Left lung (tissue), 10 donors: ENCODE results near the gene GRPR. TPM values are rescaled to one million over a fixed set of nuclear protein-coding genes. Genes with fewer than 3 reads are reported as not detected.
A peak's percentile ranks its signal among the peaks of the same experiment; 100 is the strongest.

Experiments
- ATAC-seq: fragments of 200-7000 bp; cut with Tn5 transposase; one replicate; pipeline ENCODE4 v1.9.1; 2020; ENCODE audit warnings: moderate library complexity
- DNase-seq, 4 donors: peaks; one replicate each; pipeline ENCODE4 v3.0.0-alpha.2; 2013 to 2020
- H3K27ac ChIP-seq, 2 donors: fragments of 200-600 bp; sonication (generic) in 1 of 2; one replicate each; pipeline versions ENCODE4 v1.5.0 to v1.8.0; 2020 to 2021
- H3K27me3 ChIP-seq, 2 donors: fragments of 200-600 bp; sonication (generic) in 1 of 2; one replicate each; pipeline versions ENCODE4 v1.5.0 to v1.8.0; 2020 to 2021
- H3K36me3 ChIP-seq, 2 donors: fragments of 200-600 bp; sonication (generic) in 1 of 2; one replicate each; pipeline versions ENCODE4 v1.5.0 to v1.8.0; 2020 to 2021
- H3K4me1 ChIP-seq, 2 donors: fragments of 200-600 bp; one replicate each; pipeline ENCODE4 v1.8.0; 2021
- H3K4me3 ChIP-seq, 2 donors: fragments of 200-600 bp; sonication (generic) in 1 of 2; one replicate each; pipeline versions ENCODE4 v1.5.0 to v1.8.0; 2020 to 2021; ENCODE audit warnings: mild to moderate bottlenecking in 1 of 2
- H3K9me3 ChIP-seq, 2 donors: fragments of 200-600 bp; sonication (generic) in 1 of 2; one replicate each; pipeline versions ENCODE4 v1.5.0 to v1.8.0; 2020 to 2021
- intact Hi-C, 2 donors: fragments of 100-400 bp; cut with DNase I; formaldehyde crosslinking; loops; one replicate each; pipeline versions ENCODE4 v1.11.2 to v1.14.2; 2022
- polyA plus RNA-seq, 6 donors: library from polyadenylated mRNA; unstranded; fragments of 120-200 nt; gene quantifications; one replicate each; pipeline ENCODE4 v1.2.1, GENCODE V29; 2013; ENCODE audit not compliant: insufficient read length in 6 of 6
- total RNA-seq, 2 donors: library from RNA; stranded (reverse); fragmentation: NEBNext Ultra II Directional; extraction: Animal tissue kit (Norgen Biotek cat#: 25700); gene quantifications; one replicate each; pipeline ENCODE4 v1.2.1, GENCODE V29; 2021
- TF ChIP-seq, protein P1 (sequence below), 2 donors: fragments of 200-600 bp; sonication (generic) in 1 of 2; IDR thresholded peaks; one replicate each; pipeline versions ENCODE4 v1.5.0 to v1.8.0; 2021; ENCODE audit warnings: antibody characterized with exemption in 2 of 2
- donor health status: DM: no; HTN: yes; CAD: no.
- donor health status: DM: no; HTN: no; CAD: no.

The GRPR gene
- total and polyA plus RNA-seq, 8 donors: 0.13 to 0.43 (median 0.26) TPM

DNA sequence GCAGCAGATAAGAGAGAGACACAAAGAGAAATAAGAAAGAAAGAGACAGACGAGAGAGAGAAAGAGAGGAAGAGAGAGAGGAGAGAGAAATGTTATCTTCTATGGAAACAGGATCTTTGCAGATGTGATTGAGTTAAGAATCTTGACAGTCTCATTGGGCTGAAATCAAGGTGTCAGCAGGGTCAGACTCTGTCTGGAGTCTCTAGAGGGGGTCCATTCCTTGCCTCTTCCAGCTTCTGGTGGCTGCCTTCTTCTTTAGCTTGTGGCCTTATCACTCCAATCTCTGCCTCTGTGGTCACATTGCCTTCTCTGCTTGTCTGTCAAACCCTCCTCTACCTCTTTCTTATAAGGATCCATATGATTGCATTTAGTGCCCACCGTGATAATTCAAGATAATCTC is 21.8 kb upstream of the GRPR start:
- Histone ChIP-seq H3K4me3 (no peak overlapping the region), H3K36me3 (no peaks in the 10 kb centered on the region), H3K27me3 (no peaks in the 10 kb centered on the region), H3K27ac (no peak overlapping the region), H3K9me3 (no peaks in the 10 kb centered on the region), H3K4me1 (no peaks in the 10 kb centered on the region)
- intact Hi-C loops: no loop called here
- DNase-seq (no peak), ATAC-seq (no peak)
- TF ChIP-seq, protein P1, sequence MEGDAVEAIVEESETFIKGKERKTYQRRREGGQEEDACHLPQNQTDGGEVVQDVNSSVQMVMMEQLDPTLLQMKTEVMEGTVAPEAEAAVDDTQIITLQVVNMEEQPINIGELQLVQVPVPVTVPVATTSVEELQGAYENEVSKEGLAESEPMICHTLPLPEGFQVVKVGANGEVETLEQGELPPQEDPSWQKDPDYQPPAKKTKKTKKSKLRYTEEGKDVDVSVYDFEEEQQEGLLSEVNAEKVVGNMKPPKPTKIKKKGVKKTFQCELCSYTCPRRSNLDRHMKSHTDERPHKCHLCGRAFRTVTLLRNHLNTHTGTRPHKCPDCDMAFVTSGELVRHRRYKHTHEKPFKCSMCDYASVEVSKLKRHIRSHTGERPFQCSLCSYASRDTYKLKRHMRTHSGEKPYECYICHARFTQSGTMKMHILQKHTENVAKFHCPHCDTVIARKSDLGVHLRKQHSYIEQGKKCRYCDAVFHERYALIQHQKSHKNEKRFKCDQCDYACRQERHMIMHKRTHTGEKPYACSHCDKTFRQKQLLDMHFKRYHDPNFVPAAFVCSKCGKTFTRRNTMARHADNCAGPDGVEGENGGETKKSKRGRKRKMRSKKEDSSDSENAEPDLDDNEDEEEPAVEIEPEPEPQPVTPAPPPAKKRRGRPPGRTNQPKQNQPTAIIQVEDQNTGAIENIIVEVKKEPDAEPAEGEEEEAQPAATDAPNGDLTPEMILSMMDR (IDR thresholded peaks at IDR 0.05): no peak

DNA sequence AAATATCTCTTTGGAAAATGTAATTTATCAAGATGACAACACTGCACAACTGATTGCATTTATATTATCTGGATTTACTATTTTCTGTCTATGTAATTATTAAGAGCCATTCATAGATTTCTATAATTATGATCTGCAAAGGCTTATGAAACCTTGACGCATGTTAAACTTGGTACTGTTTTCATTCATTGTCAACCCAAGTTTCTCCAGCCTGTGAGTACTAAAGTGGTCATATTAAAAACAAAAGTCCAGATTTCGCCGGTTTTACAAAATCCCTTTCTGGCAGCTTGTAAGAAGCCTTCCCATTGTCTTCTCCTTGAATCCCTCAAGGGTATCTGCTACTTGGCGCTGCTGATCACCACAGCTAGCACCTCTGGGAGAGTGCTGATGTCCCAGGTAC is 19.7 kb upstream of the GRPR start:
- ATAC-seq (no peak), DNase-seq (no peak)
- Histone ChIP-seq H3K9me3 (no peaks in the 10 kb centered on the region), H3K27ac (no peak overlapping the region), H3K27me3 (no peaks in the 10 kb centered on the region), H3K4me1 (no peaks in the 10 kb centered on the region), H3K4me3 (no peak overlapping the region), H3K36me3 (no peaks in the 10 kb centered on the region)
- intact Hi-C loops: no loop called here
- TF ChIP-seq, protein P1 (IDR thresholded peaks at IDR 0.05): no peak

DNA sequence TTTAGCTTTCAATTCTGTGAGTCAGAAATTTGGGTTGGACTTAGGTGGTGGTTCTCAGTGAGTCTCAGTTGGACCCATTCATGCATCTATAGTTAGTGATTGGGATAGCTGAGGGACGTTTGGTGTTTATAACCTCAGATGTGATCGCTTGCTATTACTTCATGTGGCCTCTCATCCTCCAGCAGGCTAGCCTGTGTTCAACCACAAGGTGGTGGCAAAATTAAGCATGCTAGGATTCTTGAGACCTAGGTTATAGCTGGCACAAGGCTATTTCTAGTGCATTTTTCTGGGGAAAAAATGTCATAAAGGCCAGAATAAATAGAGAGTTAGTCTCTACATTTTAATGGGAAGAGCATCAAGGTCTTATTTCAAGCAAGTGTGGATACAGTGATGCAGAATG is 10.9 kb upstream of the GRPR start:
- Histone ChIP-seq H3K4me1 (no peaks in the 10 kb centered on the region), H3K4me3 (no peak overlapping the region), H3K36me3 (no peaks in the 10 kb centered on the region), H3K27ac (no peak overlapping the region), H3K27me3 (no peaks in the 10 kb centered on the region), H3K9me3 (no peaks in the 10 kb centered on the region)
- intact Hi-C loops: no loop called here
- ATAC-seq: no peak
- DNase-seq: no peak
- TF ChIP-seq, protein P1 (IDR thresholded peaks at IDR 0.05): no peak

DNA sequence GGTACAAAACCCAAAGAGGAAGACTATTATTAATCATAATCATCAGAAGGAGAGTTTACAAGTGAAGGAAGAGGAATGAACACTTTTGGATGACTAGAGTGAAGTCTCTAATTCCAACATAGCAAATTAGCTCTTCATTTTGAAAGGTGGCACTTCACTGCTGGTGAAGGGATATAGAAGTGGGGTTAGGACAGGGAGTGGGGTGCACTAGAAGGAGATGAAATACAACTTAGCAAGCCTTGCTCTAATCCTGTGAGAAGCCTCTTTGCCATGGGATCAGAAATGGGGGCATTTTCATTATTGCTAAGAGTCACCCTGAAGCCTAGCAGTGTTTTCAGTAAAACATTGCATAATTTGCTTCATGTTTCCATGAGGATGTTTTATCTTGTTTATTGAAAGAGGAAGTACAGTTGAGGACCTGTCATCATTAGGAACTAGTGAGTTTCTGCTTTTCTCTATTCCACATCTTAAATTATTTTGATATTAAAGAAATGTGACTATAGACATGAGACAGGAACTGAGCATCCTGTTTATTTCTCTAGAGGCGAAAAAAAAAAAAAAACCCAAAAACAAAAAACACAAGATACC is 9.3 kb upstream of the GRPR start:
- Histone ChIP-seq H3K27ac (peak overlapping the region in 1 of 2 donors; percentile 45), H3K9me3 (peaks cover 0 to 2% of the 10 kb centered on the region in 2 donors), H3K4me1 (no peaks in the 10 kb centered on the region), H3K36me3 (no peaks in the 10 kb centered on the region), H3K27me3 (no peaks in the 10 kb centered on the region), H3K4me3 (no peak overlapping the region)
- DNase-seq (peak in 1 of 4 donors; percentile 12), ATAC-seq (no peak)
- intact Hi-C loops: no loop called here
- TF ChIP-seq, protein P1 (IDR thresholded peaks at IDR 0.05): no peak

DNA sequence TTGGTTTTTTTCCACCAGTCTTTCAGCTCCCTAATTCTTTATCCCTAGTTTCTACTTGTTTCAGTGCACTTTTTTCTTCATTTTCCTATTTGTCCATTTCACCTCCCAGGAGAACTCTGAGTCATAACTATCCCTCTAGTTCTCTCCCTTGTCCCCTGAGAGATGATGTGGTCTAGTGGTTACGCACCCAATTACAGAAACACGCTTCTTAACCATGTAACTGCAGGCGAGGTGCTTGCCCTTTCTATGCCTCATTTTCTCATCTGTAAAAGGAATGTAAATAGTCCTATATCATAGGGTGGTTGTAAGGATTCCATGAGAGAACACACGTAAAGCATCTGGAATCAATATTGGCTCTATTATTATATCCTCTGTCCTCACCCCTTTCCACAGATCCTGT is 8.8 kb upstream of the GRPR start:
- Histone ChIP-seq H3K4me3 (no peak overlapping the region), H3K4me1 (no peaks in the 10 kb centered on the region), H3K36me3 (no peaks in the 10 kb centered on the region), H3K9me3 (peaks cover 0 to 2% of the 10 kb centered on the region in 2 donors), H3K27me3 (no peaks in the 10 kb centered on the region), H3K27ac (peak overlapping the region in 1 of 2 donors; percentile 45)
- TF ChIP-seq, protein P1 (IDR thresholded peaks at IDR 0.05): no peak
- no peak for DNase-seq
- intact Hi-C loops: no loop called here
- no peak for ATAC-seq
